Neural progenitor cell (in vitro differentiated cells): ENCODE measurements around the gene WDR81. TPM values are rescaled to one million over a fixed set of nuclear protein-coding genes. Genes with fewer than 3 reads are reported as not detected.
A peak's percentile ranks its signal among the peaks of the same experiment; 100 is the strongest.

Source experiments
- DNase-seq: peaks from one replicate; pipeline ENCODE4 v3.0.0-alpha.2; 2016; ENCODE audit warnings: low spot score
- H2AFZ ChIP-seq: fragments of 200-600 bp; sonication (generic); replicated peaks from 2 replicates; pipeline ENCODE4 v1.6.1; 2016; ENCODE audit warnings: antibody characterized with exemption
- H3F3A ChIP-seq: fragments of 200-600 bp; sonication (generic); 2 replicates; pipeline ENCODE4 v1.6.1; 2016; ENCODE audit warnings: antibody characterized with exemption, low read depth
- H3K27ac ChIP-seq: fragments of 200-600 bp; sonication (generic); 2 replicates; pipeline ENCODE4 v1.5.1; 2016; ENCODE audit warnings: mild to moderate bottlenecking
- H3K27me3 ChIP-seq: fragments of 200-600 bp; sonication (generic); 2 replicates; pipeline ENCODE4 v1.6.1; 2016; ENCODE audit warnings: mild to moderate bottlenecking, moderate library complexity
- H3K36me3 ChIP-seq: fragments of 200-600 bp; sonication (generic); 2 replicates; pipeline ENCODE4 v1.5.1; 2016
- H3K4me1 ChIP-seq: fragments of 200-600 bp; sonication (generic); 2 replicates; pipeline ENCODE4 v1.6.1; 2016; ENCODE audit warnings: mixed run types
- H3K4me2 ChIP-seq: fragments of 200-600 bp; sonication (generic); 2 replicates; pipeline ENCODE4 v1.6.1; 2016
- H3K4me3 ChIP-seq: fragments of 200-600 bp; sonication (generic); 2 replicates; pipeline ENCODE4 v1.5.1; 2016
- H3K79me2 ChIP-seq: fragments of 200-600 bp; sonication (generic); 2 replicates; pipeline ENCODE4 v1.6.1; 2016; ENCODE audit warnings: low read depth
- H3K9ac ChIP-seq: fragments of 200-600 bp; sonication (generic); 2 replicates; pipeline ENCODE4 v1.6.1; 2016
- H3K9me3 ChIP-seq: fragments of 200-600 bp; sonication (generic); 2 replicates; pipeline ENCODE4 v1.5.1; 2016; ENCODE audit warnings: low read depth
- H4K20me1 ChIP-seq: fragments of 200-600 bp; sonication (generic); 2 replicates; pipeline ENCODE4 v1.6.1; 2016; ENCODE audit warnings: low read depth
- H3K27ac Mint-ChIP-seq: 3 replicates; pipeline ENCODE4 v1.8.0; 2021; ENCODE audit warnings: mixed read lengths
- H3K27me3 Mint-ChIP-seq: 2 replicates; pipeline ENCODE4 v1.8.0; 2022; ENCODE audit warnings: low read depth, mild to moderate bottlenecking, inconsistent platforms, moderate library complexity, mixed read lengths; ENCODE audit not compliant: insufficient read depth
- H3K36me3 Mint-ChIP-seq: 3 replicates; pipeline ENCODE4 v1.8.0; 2021; ENCODE audit warnings: mixed read lengths
- H3K4me1 Mint-ChIP-seq: 3 replicates; pipeline ENCODE4 v1.8.0; 2021; ENCODE audit warnings: mixed read lengths
- H3K4me3 Mint-ChIP-seq: 3 replicates; pipeline ENCODE4 v1.8.0; 2021; ENCODE audit warnings: mild to moderate bottlenecking, moderate library complexity, mixed read lengths
- H3K9me3 Mint-ChIP-seq: 3 replicates; pipeline ENCODE4 v1.8.0; 2020; ENCODE audit warnings: mixed read lengths
- EZH2 ChIP-seq: fragments of 200-600 bp; sonication (generic); IDR thresholded peaks from 2 replicates; pipeline ENCODE4 v1.6.1; 2017; ENCODE audit warnings: antibody characterized with exemption, mild to moderate bottlenecking, moderate library complexity
- EZH2phosphoT487 ChIP-seq: fragments of 200-600 bp; sonication (generic); IDR thresholded peaks from 2 replicates; pipeline ENCODE4 v1.6.1; 2017; ENCODE audit warnings: antibody characterized with exemption
- total RNA-seq: library from RNA; depleted of rRNA; stranded (reverse); fragments of >200 nt; gene quantifications from 2 replicates; pipeline ENCODE4 v1.2.3, GENCODE V29; 2015; ENCODE audit warnings: low replicate concordance
- TF ChIP-seq, protein P1 (sequence below): fragments of 200-600 bp; sonication (generic); IDR thresholded peaks from 2 replicates; pipeline ENCODE4 v1.5.1; 2017; ENCODE audit warnings: antibody characterized with exemption, mild to moderate bottlenecking

WDR81 gene
- total RNA-seq, 1 donor from 2014 or later: 1.9 TPM

DNA sequence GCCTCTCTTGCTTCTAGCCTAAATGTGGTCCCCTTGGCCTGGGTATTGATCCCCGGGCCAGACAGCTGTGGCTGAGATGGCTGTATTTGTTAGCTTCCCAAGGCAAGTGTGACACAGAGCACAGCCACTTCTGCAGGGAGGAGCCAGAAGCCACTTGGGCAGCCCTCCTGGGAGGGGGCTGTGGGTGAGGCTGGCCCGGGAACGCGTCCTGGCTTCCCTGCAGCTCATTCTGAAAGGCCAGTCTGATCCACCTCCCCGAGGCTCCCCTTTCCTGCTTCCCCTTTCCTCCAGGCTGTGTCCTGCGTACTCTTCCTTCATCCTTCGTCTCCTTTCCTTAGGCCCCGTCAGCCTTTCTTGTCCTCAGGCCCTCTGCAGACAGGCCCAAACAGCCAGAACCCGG is 26.1 kb downstream of the WDR81 start:
- TF ChIP-seq EZH2phosphoT487: no peak
- TF ChIP-seq, protein P1, sequence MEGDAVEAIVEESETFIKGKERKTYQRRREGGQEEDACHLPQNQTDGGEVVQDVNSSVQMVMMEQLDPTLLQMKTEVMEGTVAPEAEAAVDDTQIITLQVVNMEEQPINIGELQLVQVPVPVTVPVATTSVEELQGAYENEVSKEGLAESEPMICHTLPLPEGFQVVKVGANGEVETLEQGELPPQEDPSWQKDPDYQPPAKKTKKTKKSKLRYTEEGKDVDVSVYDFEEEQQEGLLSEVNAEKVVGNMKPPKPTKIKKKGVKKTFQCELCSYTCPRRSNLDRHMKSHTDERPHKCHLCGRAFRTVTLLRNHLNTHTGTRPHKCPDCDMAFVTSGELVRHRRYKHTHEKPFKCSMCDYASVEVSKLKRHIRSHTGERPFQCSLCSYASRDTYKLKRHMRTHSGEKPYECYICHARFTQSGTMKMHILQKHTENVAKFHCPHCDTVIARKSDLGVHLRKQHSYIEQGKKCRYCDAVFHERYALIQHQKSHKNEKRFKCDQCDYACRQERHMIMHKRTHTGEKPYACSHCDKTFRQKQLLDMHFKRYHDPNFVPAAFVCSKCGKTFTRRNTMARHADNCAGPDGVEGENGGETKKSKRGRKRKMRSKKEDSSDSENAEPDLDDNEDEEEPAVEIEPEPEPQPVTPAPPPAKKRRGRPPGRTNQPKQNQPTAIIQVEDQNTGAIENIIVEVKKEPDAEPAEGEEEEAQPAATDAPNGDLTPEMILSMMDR: no peak
- no peak for TF ChIP-seq EZH2
- no peak for DNase-seq
- Mint-ChIP-seq H3K27ac (no peak overlapping the region), H3K36me3 (no peaks in the 10 kb centered on the region), H3K4me1 (peaks cover 15% of the 10 kb centered on the region), H3K27me3 (peaks cover 9% of the 10 kb centered on the region), H3K9me3 (no peaks in the 10 kb centered on the region), H3K4me3 (peak overlapping the region; percentile 53)
- H3K9ac ChIP-seq: no peak overlapping the region
- no peaks in the 10 kb centered on the region for H4K20me1 ChIP-seq
- no peak overlapping the region for H2AFZ ChIP-seq
- no peaks in the 10 kb centered on the region for H3K36me3 ChIP-seq
- H3K27me3 ChIP-seq: no peaks in the 10 kb centered on the region
- no peaks in the 10 kb centered on the region for H3K79me2 ChIP-seq
- peaks cover 6% of the 10 kb centered on the region for H3K4me1 ChIP-seq
- H3K27ac ChIP-seq: no peak overlapping the region
- no peak overlapping the region for H3K4me3 ChIP-seq
- H3F3A ChIP-seq: peaks cover 9% of the 10 kb centered on the region
- no peaks in the 10 kb centered on the region for H3K9me3 ChIP-seq
- no peak overlapping the region for H3K4me2 ChIP-seq

DNA sequence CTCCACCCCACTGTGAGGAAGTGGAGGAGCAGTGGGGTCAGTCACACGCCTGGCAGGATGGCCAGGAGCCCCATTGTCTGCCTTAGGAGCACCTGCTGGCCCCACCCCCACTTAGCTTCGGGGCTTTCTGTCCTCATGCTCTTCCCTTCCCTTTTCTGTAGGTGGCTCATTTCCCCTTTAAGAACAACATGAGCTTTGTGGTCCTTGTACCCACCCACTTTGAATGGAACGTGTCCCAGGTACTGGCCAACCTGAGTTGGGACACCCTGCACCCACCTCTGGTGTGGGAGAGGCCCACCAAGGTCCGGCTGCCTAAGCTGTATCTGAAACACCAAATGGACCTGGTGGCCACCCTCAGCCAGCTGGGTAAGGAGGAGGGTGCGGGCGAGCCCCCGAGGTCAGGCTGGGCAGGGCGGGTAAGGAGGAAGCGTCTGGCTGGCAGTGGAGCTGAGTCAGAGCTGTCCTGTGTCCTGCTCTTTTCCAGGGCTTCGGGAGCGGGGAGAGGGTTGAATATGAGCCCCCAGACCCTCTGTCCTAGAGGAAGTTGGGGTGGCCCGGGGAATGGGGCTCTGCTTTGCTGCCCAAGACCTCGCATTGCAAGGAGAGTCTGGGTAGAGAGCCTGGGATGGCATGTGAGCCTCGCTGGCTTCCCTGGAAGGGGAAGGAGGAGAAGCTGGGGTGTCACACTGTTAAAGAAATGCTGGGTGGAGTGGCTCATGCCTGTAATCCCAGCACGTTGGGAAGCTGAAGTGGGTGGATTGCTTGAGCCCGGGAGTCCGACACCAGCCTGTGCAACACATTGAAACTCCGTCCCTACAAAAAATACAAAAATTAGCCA is 28.1 kb downstream of the WDR81 start:
- no peaks in the 10 kb centered on the region for H3K9me3 ChIP-seq
- H3K79me2 ChIP-seq: no peaks in the 10 kb centered on the region
- no peaks in the 10 kb centered on the region for H3K27me3 ChIP-seq
- H3K4me2 ChIP-seq: no peak overlapping the region
- no peaks in the 10 kb centered on the region for H3K36me3 ChIP-seq
- DNase-seq: no peak
- peaks cover 22% of the 10 kb centered on the region for H3K4me1 Mint-ChIP-seq
- H2AFZ ChIP-seq: peak overlapping the region; percentile 5
- H3K36me3 Mint-ChIP-seq: no peaks in the 10 kb centered on the region
- no peak overlapping the region for H3K9ac ChIP-seq
- peaks cover 7% of the 10 kb centered on the region for H3F3A ChIP-seq
- H3K4me3 ChIP-seq: no peak overlapping the region
- peaks cover 8% of the 10 kb centered on the region for H3K27me3 Mint-ChIP-seq
- peaks cover 6% of the 10 kb centered on the region for H3K4me1 ChIP-seq
- H3K9me3 Mint-ChIP-seq: no peaks in the 10 kb centered on the region
- no peak overlapping the region for H3K27ac Mint-ChIP-seq
- TF ChIP-seq, protein P1: no peak
- TF ChIP-seq EZH2phosphoT487: no peak
- TF ChIP-seq EZH2: no peak
- H3K27ac ChIP-seq: no peak overlapping the region
- H4K20me1 ChIP-seq: no peaks in the 10 kb centered on the region
- H3K4me3 Mint-ChIP-seq: no peak overlapping the region

DNA sequence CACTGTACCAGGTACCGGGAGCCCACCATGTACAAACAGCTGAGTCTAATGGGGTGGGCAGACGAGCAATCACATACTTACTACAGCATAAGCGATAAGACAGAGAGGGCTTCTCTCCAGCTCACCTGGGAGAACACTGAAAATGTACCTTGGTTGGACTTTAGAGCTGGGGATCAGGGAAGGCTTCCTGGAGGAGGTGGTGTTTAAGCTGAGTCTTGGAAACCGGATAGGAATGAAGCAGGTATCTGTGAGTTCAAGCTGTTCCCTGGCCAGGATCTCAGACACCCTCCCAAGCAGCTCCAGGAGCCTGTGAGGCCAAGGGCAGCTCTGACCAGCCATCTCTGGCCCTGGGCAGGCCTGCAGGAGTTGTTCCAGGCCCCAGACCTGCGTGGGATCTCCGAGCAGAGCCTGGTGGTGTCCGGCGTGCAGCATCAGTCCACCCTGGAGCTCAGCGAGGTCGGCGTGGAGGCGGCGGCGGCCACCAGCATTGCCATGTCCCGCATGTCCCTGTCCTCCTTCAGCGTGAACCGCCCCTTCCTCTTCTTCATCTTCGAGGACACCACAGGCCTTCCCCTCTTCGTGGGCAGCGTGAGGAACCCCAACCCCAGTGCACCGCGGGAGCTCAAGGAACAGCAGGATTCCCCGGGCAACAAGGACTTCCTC is 29.4 kb downstream of the WDR81 start:
- no peaks in the 10 kb centered on the region for H4K20me1 ChIP-seq
- no peaks in the 10 kb centered on the region for H3K9me3 Mint-ChIP-seq
- DNase-seq: no peak
- peaks cover 12% of the 10 kb centered on the region for H3K27me3 Mint-ChIP-seq
- no peak overlapping the region for H3K27ac Mint-ChIP-seq
- H3K4me2 ChIP-seq: no peak overlapping the region
- no peak overlapping the region for H2AFZ ChIP-seq
- H3F3A ChIP-seq: peaks cover 7% of the 10 kb centered on the region
- no peak overlapping the region for H3K27ac ChIP-seq
- H3K27me3 ChIP-seq: no peaks in the 10 kb centered on the region
- peaks cover 22% of the 10 kb centered on the region for H3K4me1 Mint-ChIP-seq
- H3K36me3 Mint-ChIP-seq: no peaks in the 10 kb centered on the region
- no peaks in the 10 kb centered on the region for H3K9me3 ChIP-seq
- H3K4me3 Mint-ChIP-seq: no peak overlapping the region
- H3K36me3 ChIP-seq: no peaks in the 10 kb centered on the region
- H3K9ac ChIP-seq: no peak overlapping the region
- H3K4me1 ChIP-seq: peaks cover 6% of the 10 kb centered on the region
- TF ChIP-seq, protein P1: no peak
- no peak for TF ChIP-seq EZH2
- H3K79me2 ChIP-seq: no peaks in the 10 kb centered on the region
- no peak overlapping the region for H3K4me3 ChIP-seq
